H1 (cell line): ENCODE data around the gene CNTN5. TPM values are rescaled to one million over a fixed set of nuclear protein-coding genes. Genes with fewer than 3 reads are reported as not detected.

ENCODE experiments used
- CTCF ChIA-PET: fragments of 300-600 bp; sonication (Branson Sonifier 250); formaldehyde crosslinking; loops from one replicate; lab custom pipeline; 2021; ENCODE audit not compliant: partially characterized antibody; lab: Charles Lee
- POLR2A ChIA-PET: fragments of 300-600 bp; sonication (Branson Sonifier 250); formaldehyde crosslinking; loops from one replicate; lab custom pipeline; 2021; ENCODE audit warnings: inconsistent platforms; ENCODE audit not compliant: partially characterized antibody; lab: Charles Lee
- DNase-seq, 2 experiments: peaks; one replicate each; pipeline versions ENCODE4 v3.0.0 to v3.0.0-alpha.2; 2010 to 2022; ENCODE audit warnings: low spot score in 2 of 2, low read depth in 1 of 2, mixed read lengths in 1 of 2
- FAIRE-seq: peaks from 2 replicates; lab custom pipeline; 2011; peaks lifted over from hg19 to GRCh38; lab: Jason Lieb, UNC
- H2AFZ ChIP-seq: 2 replicates; pipeline ENCODE4 v1.8.1; 2012; ENCODE audit warnings: low read length, inconsistent platforms
- H2AK5ac ChIP-seq: 2 replicates; pipeline ENCODE4 v1.6.1; 2013; ENCODE audit warnings: low read depth, low read length
- H2BK120ac ChIP-seq: replicated peaks from 2 replicates; pipeline ENCODE3; 2013; ENCODE audit warnings: low read depth, low read length, inconsistent platforms
- H2BK12ac ChIP-seq: 2 replicates; pipeline ENCODE4 v1.6.1; 2013; ENCODE audit warnings: low read depth, low read length
- H2BK15ac ChIP-seq: 2 replicates; pipeline ENCODE4 v1.6.1; 2013; ENCODE audit warnings: low read length
- H2BK20ac ChIP-seq: 2 replicates; pipeline ENCODE4 v1.6.1; 2013; ENCODE audit warnings: low read length
- H2BK5ac ChIP-seq: 2 replicates; pipeline ENCODE4 v1.6.1; 2013; ENCODE audit warnings: low read depth, low read length
- H3K14ac ChIP-seq: 2 replicates; pipeline ENCODE4 v1.6.1; 2013; ENCODE audit warnings: inconsistent platforms; ENCODE audit not compliant: insufficient read length
- H3K18ac ChIP-seq: 2 replicates; pipeline ENCODE4 v1.6.1; 2013; ENCODE audit warnings: low read length; ENCODE audit errors: extremely low read depth
- H3K23ac ChIP-seq: 2 replicates; pipeline ENCODE4 v1.6.1; 2013; ENCODE audit warnings: inconsistent platforms; ENCODE audit not compliant: insufficient read length
- H3K23me2 ChIP-seq: 2 replicates; pipeline ENCODE4 v1.6.1; 2013; ENCODE audit warnings: low read depth, low read length
- H3K27ac ChIP-seq: 2 replicates; pipeline ENCODE4 v1.6.1; 2011; ENCODE audit warnings: low read depth, low read length, inconsistent platforms
- H3K27me3 ChIP-seq, 4 experiments: replicated peaks in 1 of 4; 1 replicate in 1 of 4; 2 replicates in 3 of 4; pipeline versions ENCODE4 v1.6.1 to v1.8.1; 2011 to 2013; ENCODE audit warnings: low read length in 3 of 4, mild to moderate bottlenecking in 3 of 4, inconsistent platforms in 2 of 4, mixed read lengths in 2 of 4, moderate library complexity in 1 of 4; ENCODE audit not compliant: control insufficient read depth in 3 of 4, insufficient read depth in 3 of 4; ENCODE audit errors: extremely low read depth in 1 of 4
- H3K36me3 ChIP-seq, 4 experiments: 2 replicates each; pipeline versions ENCODE4 v1.6.1 to v1.8.1; 2011 to 2013; ENCODE audit warnings: mild to moderate bottlenecking in 4 of 4, low read length in 3 of 4, moderate library complexity in 2 of 4, control low read depth in 1 of 4, inconsistent platforms in 1 of 4; ENCODE audit not compliant: insufficient read depth in 4 of 4, control insufficient read depth in 2 of 4
- H3K4ac ChIP-seq: replicated peaks from 2 replicates; pipeline ENCODE3; 2013; ENCODE audit warnings: low read length, low read depth, mixed read lengths, inconsistent platforms; ENCODE audit not compliant: insufficient read length
- H3K4me1 ChIP-seq, 4 experiments: replicated peaks in 1 of 4; 1 replicate in 1 of 4; 2 replicates in 3 of 4; pipeline versions ENCODE4 v1.6.1 to v1.8.1; 2011 to 2013; ENCODE audit warnings: low read length in 3 of 4, inconsistent platforms in 2 of 4, mixed read lengths in 1 of 4; ENCODE audit not compliant: insufficient read depth in 4 of 4, control insufficient read depth in 3 of 4
- H3K4me2 ChIP-seq, 2 experiments: 2 replicates each; pipeline versions ENCODE4 v1.6.1 to v1.8.1; 2011 to 2013; ENCODE audit warnings: low read depth in 2 of 2, low read length in 2 of 2, control low read depth in 1 of 2, inconsistent platforms in 1 of 2, mild to moderate bottlenecking in 1 of 2; ENCODE audit not compliant: insufficient read depth in 1 of 2
- H3K4me3 ChIP-seq, 4 experiments: fragments of 200-600, 300-600 bp in 1 of 4; sonication (generic), shearing (Covaris generic), sonication (Bioruptor Twin) in 1 of 4; 2 replicates each; pipeline versions ENCODE4 v1.5.1 to v1.8.1; 2011 to 2016; ENCODE audit warnings: low read length in 4 of 4, low read depth in 3 of 4, control low read depth in 2 of 4, inconsistent platforms in 2 of 4, mild to moderate bottlenecking in 2 of 4, mixed read lengths in 1 of 4, moderate library complexity in 1 of 4; ENCODE audit not compliant: insufficient read depth in 2 of 4; ENCODE audit errors: extremely low read depth in 1 of 4
- H3K56ac ChIP-seq: replicated peaks from 2 replicates; pipeline ENCODE3; 2013; ENCODE audit warnings: low read depth, mild to moderate bottlenecking, mixed read lengths, low read length, inconsistent platforms; ENCODE audit not compliant: insufficient read length
- H3K79me1 ChIP-seq: 2 replicates; pipeline ENCODE4 v1.6.1; 2013; ENCODE audit warnings: low read depth, low read length, control low read depth
- H3K79me2 ChIP-seq, 2 experiments: 2 replicates each; pipeline versions ENCODE4 v1.6.1 to v1.8.1; 2012 to 2013; ENCODE audit warnings: low read length in 2 of 2, mild to moderate bottlenecking in 2 of 2, inconsistent platforms in 1 of 2; ENCODE audit not compliant: insufficient read depth in 2 of 2, control insufficient read depth in 1 of 2
- H3K9ac ChIP-seq, 4 experiments: replicated peaks in 1 of 4; 1 replicate in 1 of 4; 2 replicates in 3 of 4; pipeline versions ENCODE4 v1.6.1 to v1.8.1; 2011 to 2013; ENCODE audit warnings: low read depth in 3 of 4, low read length in 3 of 4, control low read depth in 2 of 4, mild to moderate bottlenecking in 2 of 4, moderate library complexity in 2 of 4, inconsistent platforms in 1 of 4; ENCODE audit errors: extremely low read depth in 1 of 4
- H3K9me3 ChIP-seq, 2 experiments: 2 replicates each; pipeline versions ENCODE4 v1.6.1 to v1.8.1; 2012 to 2013; ENCODE audit warnings: mild to moderate bottlenecking in 2 of 2, moderate library complexity in 2 of 2, control low read depth in 1 of 2, inconsistent platforms in 1 of 2, low read depth in 1 of 2, low read length in 1 of 2, mixed read lengths in 1 of 2; ENCODE audit not compliant: insufficient read depth in 2 of 2
- H4K20me1 ChIP-seq, 2 experiments: replicated peaks in 1 of 2; 2 replicates each; pipeline versions ENCODE3 to v1.8.1; 2011 to 2013; ENCODE audit warnings: inconsistent platforms in 2 of 2, low read length in 2 of 2, mild to moderate bottlenecking in 1 of 2; ENCODE audit not compliant: insufficient read depth in 2 of 2, control insufficient read depth in 1 of 2
- H4K5ac ChIP-seq: 2 replicates; pipeline ENCODE4 v1.6.1; 2013; ENCODE audit warnings: low read length, low read depth, mixed read lengths, inconsistent platforms; ENCODE audit not compliant: insufficient read length
- H4K8ac ChIP-seq: 2 replicates; pipeline ENCODE4 v1.8.0; 2013; ENCODE audit warnings: mild to moderate bottlenecking, moderate library complexity, low read length, inconsistent platforms; ENCODE audit not compliant: insufficient read depth; ENCODE audit errors: extremely low read depth
- H4K91ac ChIP-seq: replicated peaks from 2 replicates; pipeline ENCODE3; 2013; ENCODE audit warnings: low read length, mixed read lengths, inconsistent platforms; ENCODE audit not compliant: insufficient read length
- CBX5 ChIP-seq: fragments of 300-800, 300-1000 bp; sonication (generic); IDR thresholded peaks from 2 replicates; pipeline ENCODE4 v1.7.1; 2016; ENCODE audit warnings: antibody characterized with exemption, low read length, low read depth
- EP300 ChIP-seq, 2 experiments: IDR thresholded peaks; 1 replicate in 1 of 2; 2 replicates in 1 of 2; pipeline ENCODE4 v1.6.1; 2011 to 2012; ENCODE audit warnings: low read depth in 2 of 2, low read length in 2 of 2, mild to moderate bottlenecking in 2 of 2, borderline replicate concordance in 1 of 2, inconsistent platforms in 1 of 2, moderate library complexity in 1 of 2
- KDM1A ChIP-seq: fragments of 200-600, 300-600 bp; sonication (generic); IDR thresholded peaks from 2 replicates; pipeline ENCODE4 v1.7.1; 2016; ENCODE audit warnings: mild to moderate bottlenecking, low read length, borderline replicate concordance
- KDM4A ChIP-seq: IDR thresholded peaks from one replicate; pipeline ENCODE4 v1.7.1; 2012; ENCODE audit warnings: low read depth, mild to moderate bottlenecking, moderate library complexity, low read length, inconsistent platforms; ENCODE audit not compliant: severe bottlenecking
- SAP30 ChIP-seq: fragments of 300-600 bp; sonication (generic); IDR thresholded peaks from 2 replicates; pipeline ENCODE4 v1.7.1; 2012; ENCODE audit warnings: low read length, moderate library complexity, mild to moderate bottlenecking, inconsistent platforms; ENCODE audit not compliant: insufficient read depth, insufficient replicate concordance
- SP4 ChIP-seq: IDR thresholded peaks from 2 replicates; pipeline ENCODE4 v1.6.1; 2012; ENCODE audit warnings: low read length, inconsistent platforms
- SRF ChIP-seq: IDR thresholded peaks from 2 replicates; pipeline ENCODE4 v1.6.1; 2011; ENCODE audit warnings: mild to moderate bottlenecking, low read depth, low read length, moderate library complexity
- WGBS, 2 experiments: shearing (Covaris generic) in 1 of 2; methylation state at CpG; one replicate each; pipeline versions ENCODE4 v1.1.6 to v1.1.7; 2013 to 2015; ENCODE audit warnings: low lambda C conversion rate in 2 of 2, mixed read lengths in 2 of 2, inconsistent platforms in 1 of 2, low coverage in 1 of 2, missing lambda C conversion rate in 1 of 2; ENCODE audit not compliant: insufficient replicate concordance in 2 of 2, insufficient coverage in 1 of 2, insufficient read length in 1 of 2; ENCODE audit errors: extremely low coverage in 1 of 2, missing lambda C conversion rate in 1 of 2; 5-methylcytosine and 5-hydroxymethylcytosine counted together
- polyA plus RNA-seq, 7 experiments: library from polyadenylated mRNA; depleted of rRNA in 3 of 7; stranded (reverse) in 5 of 7; unstranded in 2 of 7; fragments of >200 nt in 5 of 7; fragments of 200-250 nt in 2 of 7; gene quantifications; 1 replicate in 5 of 7; 2 replicates in 1 of 7; 4 replicates in 1 of 7; pipeline versions ENCODE4 v1.2.1 to v1.2.3, GENCODE V29; 2011 to 2013; ENCODE audit warnings: missing spikeins in 2 of 7, mixed read lengths in 2 of 7
- total RNA-seq: library from RNA; stranded (reverse); fragmentation: NEBNext Ultra II Directional; extraction: Animal tissue kit (Norgen Biotek cat#: 25700); gene quantifications from 2 replicates; pipeline ENCODE4 v1.2.1, GENCODE V29; 2021
- TF ChIP-seq, protein P1 (sequence below), 3 experiments: IDR thresholded peaks; 1 replicate in 2 of 3; 2 replicates in 1 of 3; pipeline versions ENCODE4 v1.5.1 to v1.6.1; 2011; ENCODE audit warnings: low read length in 3 of 3, mild to moderate bottlenecking in 3 of 3, inconsistent platforms in 2 of 3, low read depth in 1 of 3, moderate library complexity in 1 of 3; ENCODE audit not compliant: insufficient read depth in 1 of 3; ENCODE audit errors: control extremely low read depth in 1 of 3
- TF ChIP-seq, protein P2 (sequence below): IDR thresholded peaks from 2 replicates; pipeline ENCODE4 v1.6.1; 2012; ENCODE audit warnings: inconsistent platforms

CNTN5 gene
- total and polyA plus RNA-seq, 2 of the 8 experiments (the other 6 are each of a cell fraction or from before 2014, with no cell fraction given) = not detected

DNA sequence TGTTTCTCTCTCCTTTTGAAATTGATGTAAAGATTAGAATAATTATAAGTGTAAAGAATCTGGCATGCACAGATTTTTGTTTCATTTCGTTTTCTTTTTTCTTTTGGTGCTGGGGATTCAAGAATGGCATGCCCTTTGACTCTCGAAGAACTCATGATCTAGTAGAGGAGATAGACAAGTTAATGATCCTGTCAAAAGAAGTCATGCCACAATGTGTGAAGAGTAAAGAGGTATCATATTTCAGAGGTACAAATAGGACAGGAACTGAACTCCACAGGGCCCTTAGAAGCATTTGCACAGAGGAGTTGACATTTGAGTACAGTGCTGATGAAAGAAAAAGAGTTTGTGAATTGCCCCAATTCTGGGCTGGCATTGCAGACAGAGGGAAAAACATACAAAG lies 958.3 kb downstream of the CNTN5 start:
- Histone ChIP-seq H3K4me1 (no peaks in the 10 kb centered on the region), H3K18ac (no peak overlapping the region), H2BK20ac (no peak overlapping the region), H3K79me1 (no peaks in the 10 kb centered on the region), H2BK5ac (no peak overlapping the region), H4K8ac (no peak overlapping the region), H3K27me3 (no peaks in the 10 kb centered on the region), H3K4ac (no peak overlapping the region), H3K27ac (no peak overlapping the region), H3K4me2 (no peak overlapping the region), H3K23ac (no peak overlapping the region), H2BK15ac (no peak overlapping the region), H3K9ac (no peak overlapping the region), H3K9me3 (0 out of 4 replicates have a peak, but pooled peaks cover 0 to 3% of the 10 kb centered on the region in 2 experiments), H4K91ac (no peak overlapping the region), H4K5ac (no peak overlapping the region), H2AK5ac (no peak overlapping the region), H2BK120ac (no peak overlapping the region), H3K14ac (no peak overlapping the region), H2AFZ (no peak overlapping the region), H3K79me2 (no peaks in the 10 kb centered on the region), H4K20me1 (no peaks in the 10 kb centered on the region), H3K23me2 (no peaks in the 10 kb centered on the region), H3K36me3 (no peaks in the 10 kb centered on the region; a peak in 1 of 8 replicates), H2BK12ac (no peak overlapping the region), H3K4me3 (no peak overlapping the region), H3K56ac (no peak overlapping the region)
- 86% methylated on average over 2 of the region's 2 CpGs; no CpG with 5 or more reads in 1 of the 2 experiments for WGBS, 2 experiments
- TF ChIP-seq CBX5 = no peak
- no peak for TF ChIP-seq SP4
- TF ChIP-seq KDM1A = no peak
- no peak for TF ChIP-seq SRF
- no peak for TF ChIP-seq KDM4A
- TF ChIP-seq SAP30 = no peak
- TF ChIP-seq, protein P1, sequence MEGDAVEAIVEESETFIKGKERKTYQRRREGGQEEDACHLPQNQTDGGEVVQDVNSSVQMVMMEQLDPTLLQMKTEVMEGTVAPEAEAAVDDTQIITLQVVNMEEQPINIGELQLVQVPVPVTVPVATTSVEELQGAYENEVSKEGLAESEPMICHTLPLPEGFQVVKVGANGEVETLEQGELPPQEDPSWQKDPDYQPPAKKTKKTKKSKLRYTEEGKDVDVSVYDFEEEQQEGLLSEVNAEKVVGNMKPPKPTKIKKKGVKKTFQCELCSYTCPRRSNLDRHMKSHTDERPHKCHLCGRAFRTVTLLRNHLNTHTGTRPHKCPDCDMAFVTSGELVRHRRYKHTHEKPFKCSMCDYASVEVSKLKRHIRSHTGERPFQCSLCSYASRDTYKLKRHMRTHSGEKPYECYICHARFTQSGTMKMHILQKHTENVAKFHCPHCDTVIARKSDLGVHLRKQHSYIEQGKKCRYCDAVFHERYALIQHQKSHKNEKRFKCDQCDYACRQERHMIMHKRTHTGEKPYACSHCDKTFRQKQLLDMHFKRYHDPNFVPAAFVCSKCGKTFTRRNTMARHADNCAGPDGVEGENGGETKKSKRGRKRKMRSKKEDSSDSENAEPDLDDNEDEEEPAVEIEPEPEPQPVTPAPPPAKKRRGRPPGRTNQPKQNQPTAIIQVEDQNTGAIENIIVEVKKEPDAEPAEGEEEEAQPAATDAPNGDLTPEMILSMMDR (IDR thresholded peaks at IDR 0.05; ENCODE audit: control extremely low read depth in 1 of 3, insufficient read depth in 1 of 3, low read depth in 1 of 3, low read length in 3 of 3) = no peak
- TF ChIP-seq, protein P2, sequence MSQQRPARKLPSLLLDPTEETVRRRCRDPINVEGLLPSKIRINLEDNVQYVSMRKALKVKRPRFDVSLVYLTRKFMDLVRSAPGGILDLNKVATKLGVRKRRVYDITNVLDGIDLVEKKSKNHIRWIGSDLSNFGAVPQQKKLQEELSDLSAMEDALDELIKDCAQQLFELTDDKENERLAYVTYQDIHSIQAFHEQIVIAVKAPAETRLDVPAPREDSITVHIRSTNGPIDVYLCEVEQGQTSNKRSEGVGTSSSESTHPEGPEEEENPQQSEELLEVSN = no peak
- no peak for TF ChIP-seq EP300 (IDR thresholded peaks at IDR 0.05; ENCODE audit: borderline replicate concordance in 1 of 2, low read depth in 2 of 2, low read length in 2 of 2)
- FAIRE-seq (no peak), DNase-seq (no peak)
- ChIA-PET POLR2A (no interaction called here), CTCF (interaction anchor here (1.0 to 1.6 kb wide), 3 partner anchors 9 to 32 kb away, joined by 3 read pairs; no protein-coding TSS in a partner anchor)
